Measurements from ENCODE around the gene P2RY11. TPM values are rescaled to one million over a fixed set of nuclear protein-coding genes. Genes with fewer than 3 reads are reported as not detected.
A peak's percentile ranks its signal among the peaks of the same experiment; 100 is the strongest.

Gene P2RY11
- total RNA-seq, 1 experiment from 2014 or later = 18.4 TPM

DNA sequence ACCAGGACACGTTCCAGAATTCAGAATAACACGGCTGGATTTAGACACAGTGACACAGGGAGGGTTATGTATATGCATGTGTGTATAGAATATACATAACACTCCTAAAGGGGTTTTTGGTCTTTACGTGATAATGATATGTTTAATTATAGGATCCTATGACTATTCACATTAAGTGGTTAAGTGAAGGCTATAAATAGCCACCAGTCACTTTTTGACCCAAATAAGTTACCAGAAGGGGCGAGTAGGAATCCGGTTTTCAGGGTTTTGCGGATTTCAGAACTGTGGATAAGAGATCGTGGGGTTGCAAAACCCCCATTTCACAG is 15.9 kb upstream of the P2RY11 start:
- Histone ChIP-seq H3K9me3 (no peaks in the 10 kb centered on the region), H3K27me3 (replicated peaks; ENCODE audit: control insufficient read depth, insufficient read depth, low read length) (no peaks in the 10 kb centered on the region), H3K4me1 (no peaks in the 10 kb centered on the region), H3K4me3 (ENCODE audit: low read depth, low read length) (peak overlapping the region; percentile 54), H3K36me3 (ENCODE audit: control insufficient read depth, insufficient read depth, low read length) (no peaks in the 10 kb centered on the region)
- no TSS peak for BruUV-seq (replicated peaks)
- TF ChIP-seq, protein P1, sequence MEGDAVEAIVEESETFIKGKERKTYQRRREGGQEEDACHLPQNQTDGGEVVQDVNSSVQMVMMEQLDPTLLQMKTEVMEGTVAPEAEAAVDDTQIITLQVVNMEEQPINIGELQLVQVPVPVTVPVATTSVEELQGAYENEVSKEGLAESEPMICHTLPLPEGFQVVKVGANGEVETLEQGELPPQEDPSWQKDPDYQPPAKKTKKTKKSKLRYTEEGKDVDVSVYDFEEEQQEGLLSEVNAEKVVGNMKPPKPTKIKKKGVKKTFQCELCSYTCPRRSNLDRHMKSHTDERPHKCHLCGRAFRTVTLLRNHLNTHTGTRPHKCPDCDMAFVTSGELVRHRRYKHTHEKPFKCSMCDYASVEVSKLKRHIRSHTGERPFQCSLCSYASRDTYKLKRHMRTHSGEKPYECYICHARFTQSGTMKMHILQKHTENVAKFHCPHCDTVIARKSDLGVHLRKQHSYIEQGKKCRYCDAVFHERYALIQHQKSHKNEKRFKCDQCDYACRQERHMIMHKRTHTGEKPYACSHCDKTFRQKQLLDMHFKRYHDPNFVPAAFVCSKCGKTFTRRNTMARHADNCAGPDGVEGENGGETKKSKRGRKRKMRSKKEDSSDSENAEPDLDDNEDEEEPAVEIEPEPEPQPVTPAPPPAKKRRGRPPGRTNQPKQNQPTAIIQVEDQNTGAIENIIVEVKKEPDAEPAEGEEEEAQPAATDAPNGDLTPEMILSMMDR (IDR thresholded peaks at IDR 0.05; ENCODE audit: insufficient read depth in 1 of 2, low read depth in 1 of 2, low read length in 1 of 2, severe bottlenecking in 1 of 2, unreplicated experiment in 1 of 2) = no peak
- peak overlapping the region; percentile 67 for H3K4me3 Mint-ChIP-seq (ENCODE audit: unreplicated experiment)
- ChIA-PET CTCF (interaction anchor here (0.6 to 1.5 kb wide), 6 partner anchors 11 to 172 kb away, joined by 3 to 10 read pairs (median 3); partner anchors contain the start of gene PPAN), POLR2A (interaction anchor here (0.6 to 1.5 kb wide), 6 partner anchors 9 to 238 kb away, joined by 3 to 22 read pairs (median 4); partner anchors contain the start of genes MRPL4, PPAN and RAVER1)
- no peaks in the 10 kb centered on the region for H3K9me3 Mint-ChIP-seq (ENCODE audit: unreplicated experiment)
- intact Hi-C loops (cut with micrococcal nuclease; ENCODE audit: unreplicated experiment) = no loop called here
- peaks cover 2% of the 10 kb centered on the region for H3K27me3 Mint-ChIP-seq (ENCODE audit: insufficient read depth, unreplicated experiment)
- DNase-seq = no peak
- H3K36me3 Mint-ChIP-seq (ENCODE audit: insufficient read depth, unreplicated experiment) = peaks cover 24% of the 10 kb centered on the region
- H3K27ac Mint-ChIP-seq (ENCODE audit: unreplicated experiment) = no peak overlapping the region
- no peaks in the 10 kb centered on the region for H3K4me1 Mint-ChIP-seq (ENCODE audit: low read depth, unreplicated experiment)

DNA sequence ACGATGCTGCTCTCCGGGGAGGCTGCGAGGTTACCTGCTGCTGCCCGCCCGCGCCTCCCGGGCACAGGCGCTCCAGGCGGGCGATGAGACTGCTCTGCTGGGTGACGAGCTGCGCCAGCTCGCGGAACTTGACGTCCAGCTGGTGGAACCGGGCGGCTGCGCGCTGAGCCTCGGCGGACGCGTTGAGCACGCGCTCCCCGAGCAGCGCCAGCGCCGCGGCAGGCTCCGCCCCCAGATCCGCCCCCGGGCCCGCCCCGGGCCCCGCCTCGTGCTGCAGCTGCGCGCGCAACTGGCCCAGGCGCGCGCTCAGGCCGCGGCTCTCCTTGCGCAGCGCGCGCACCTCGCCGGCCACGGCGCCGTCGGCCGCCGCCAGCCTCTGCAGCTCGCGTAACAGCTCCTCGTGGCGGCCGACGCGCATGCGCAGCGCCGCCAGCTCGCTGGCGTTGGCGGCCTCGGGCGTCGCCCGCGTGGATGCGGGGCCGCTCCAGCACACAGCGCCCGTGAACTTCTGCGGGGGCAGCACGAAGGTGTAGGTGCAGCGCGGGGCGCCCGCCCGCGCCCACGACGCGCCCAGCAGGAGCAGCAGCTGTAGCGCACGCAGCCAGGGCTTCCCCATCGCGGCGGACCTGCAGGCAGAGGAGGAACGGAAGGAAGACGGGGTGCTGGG is 15.4 kb upstream of the P2RY11 start:
- TF ChIP-seq, protein P1 (IDR thresholded peaks at IDR 0.05; ENCODE audit: insufficient read depth in 1 of 2, low read depth in 1 of 2, low read length in 1 of 2, severe bottlenecking in 1 of 2, unreplicated experiment in 1 of 2) = no peak
- no peak overlapping the region for H3K27ac Mint-ChIP-seq (ENCODE audit: unreplicated experiment)
- intact Hi-C loops (cut with micrococcal nuclease; ENCODE audit: unreplicated experiment) = loop anchor here (1.0 kb wide), 1 partner anchor 10 kb away; the partner anchor contains the start of gene PPAN
- DNase-seq = peak; percentile 85 to 94
- Histone ChIP-seq H3K4me1 (no peaks in the 10 kb centered on the region), H3K9me3 (no peaks in the 10 kb centered on the region), H3K4me3 (ENCODE audit: low read depth, low read length) (peak overlapping the region; percentile 54), H3K27me3 (replicated peaks; ENCODE audit: control insufficient read depth, insufficient read depth, low read length) (no peaks in the 10 kb centered on the region), H3K36me3 (ENCODE audit: control insufficient read depth, insufficient read depth, low read length) (no peaks in the 10 kb centered on the region)
- peak overlapping the region; percentile 67 for H3K4me3 Mint-ChIP-seq (ENCODE audit: unreplicated experiment)
- no peaks in the 10 kb centered on the region for H3K4me1 Mint-ChIP-seq (ENCODE audit: low read depth, unreplicated experiment)
- no TSS peak for BruUV-seq (replicated peaks)
- ChIA-PET CTCF (interaction anchor here (0.6 to 1.5 kb wide), 11 partner anchors 10 to 699 kb away, joined by 3 to 10 read pairs (median 3); partner anchors contain the start of gene PPAN), POLR2A (interaction anchor here (0.6 to 1.5 kb wide), 8 partner anchors 9 to 238 kb away, joined by 3 to 22 read pairs (median 4); partner anchors contain the start of genes MRPL4, PPAN and RAVER1)
- peaks cover 24% of the 10 kb centered on the region for H3K36me3 Mint-ChIP-seq (ENCODE audit: insufficient read depth, unreplicated experiment)
- H3K27me3 Mint-ChIP-seq (ENCODE audit: insufficient read depth, unreplicated experiment) = peaks cover 2% of the 10 kb centered on the region
- no peaks in the 10 kb centered on the region for H3K9me3 Mint-ChIP-seq (ENCODE audit: unreplicated experiment)

DNA sequence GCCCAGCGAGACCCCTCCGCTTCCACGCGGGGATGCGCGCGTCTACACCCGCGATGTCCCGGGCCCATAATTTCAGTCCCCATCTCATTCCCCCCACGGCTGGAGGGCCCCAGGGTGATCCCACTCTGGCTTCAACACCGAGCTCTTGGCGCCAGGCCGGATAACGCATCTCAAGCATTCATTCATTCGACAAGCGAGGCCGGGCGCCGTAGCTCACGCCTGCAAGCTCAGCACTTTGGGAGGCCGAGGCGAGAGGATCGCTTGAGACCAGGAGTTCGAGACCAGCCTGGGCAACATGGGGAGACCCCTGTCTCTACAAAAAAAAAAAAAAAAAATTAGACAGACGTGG is 14.9 kb upstream of the P2RY11 start:
- Histone ChIP-seq H3K4me1 (no peaks in the 10 kb centered on the region), H3K36me3 (ENCODE audit: control insufficient read depth, insufficient read depth, low read length) (no peaks in the 10 kb centered on the region), H3K27me3 (replicated peaks; ENCODE audit: control insufficient read depth, insufficient read depth, low read length) (no peaks in the 10 kb centered on the region), H3K4me3 (ENCODE audit: low read depth, low read length) (peak overlapping the region; percentile 54), H3K9me3 (no peaks in the 10 kb centered on the region)
- ChIA-PET CTCF (interaction anchor here (0.6 to 1.5 kb wide), 9 partner anchors 10 to 698 kb away, joined by 3 to 10 read pairs (median 3); partner anchors contain the start of gene PPAN), POLR2A (interaction anchor here (0.6 to 1.5 kb wide), 5 partner anchors 10 to 165 kb away, joined by 3 to 22 read pairs (median 3); partner anchors contain the start of genes MRPL4 and PPAN)
- H3K27me3 Mint-ChIP-seq (ENCODE audit: insufficient read depth, unreplicated experiment) = peaks cover 2% of the 10 kb centered on the region
- TF ChIP-seq, protein P1 (IDR thresholded peaks at IDR 0.05; ENCODE audit: insufficient read depth in 1 of 2, low read depth in 1 of 2, low read length in 1 of 2, severe bottlenecking in 1 of 2, unreplicated experiment in 1 of 2) = no peak
- H3K9me3 Mint-ChIP-seq (ENCODE audit: unreplicated experiment) = no peaks in the 10 kb centered on the region
- TSS peak; percentile 35 for BruUV-seq (replicated peaks)
- H3K4me1 Mint-ChIP-seq (ENCODE audit: low read depth, unreplicated experiment) = no peaks in the 10 kb centered on the region
- intact Hi-C loops (cut with micrococcal nuclease; ENCODE audit: unreplicated experiment) = loop anchor here (1.0 kb wide), 1 partner anchor 10 kb away; the partner anchor contains the start of gene PPAN
- no peak for DNase-seq
- no peak overlapping the region for H3K27ac Mint-ChIP-seq (ENCODE audit: unreplicated experiment)
- H3K4me3 Mint-ChIP-seq (ENCODE audit: unreplicated experiment) = peak overlapping the region; percentile 67
- H3K36me3 Mint-ChIP-seq (ENCODE audit: insufficient read depth, unreplicated experiment) = peaks cover 22% of the 10 kb centered on the region

Data from Caco-2 (cell line).